MM.1S (cell line): ENCODE data around the gene SEPTIN7.

ENCODE experiments used
- DNase-seq: peaks from one replicate; pipeline ENCODE4 v3.0.0-alpha.2; 2015
- H2AFZ ChIP-seq: fragments of 300-600 bp; sonication (generic); 2 replicates; pipeline ENCODE4 v1.6.0; 2016; ENCODE audit warnings: antibody characterized with exemption, low read length
- H3F3A ChIP-seq: fragments of 300-600 bp; sonication (generic); 2 replicates; pipeline ENCODE4 v1.6.1; 2016; ENCODE audit warnings: mild to moderate bottlenecking, antibody characterized with exemption, low read length, moderate library complexity, mixed read lengths; ENCODE audit not compliant: insufficient read depth
- H3K27ac ChIP-seq: fragments of 300-600 bp; sonication (generic); 2 replicates; pipeline ENCODE4 v1.5.1; 2016; ENCODE audit warnings: mild to moderate bottlenecking, low read length
- H3K27me3 ChIP-seq: fragments of 300-600 bp; sonication (generic); replicated peaks from 2 replicates; pipeline ENCODE4 v1.6.0; 2016; ENCODE audit warnings: low read length; ENCODE audit not compliant: insufficient read depth
- H3K36me3 ChIP-seq: fragments of 300-600 bp; sonication (generic); replicated peaks from 2 replicates; pipeline ENCODE4 v1.6.1; 2016; ENCODE audit warnings: mild to moderate bottlenecking, low read length, mixed read lengths; ENCODE audit not compliant: insufficient read depth
- H3K4me1 ChIP-seq: fragments of 300-600 bp; sonication (generic); 2 replicates; pipeline ENCODE4 v1.6.1; 2016; ENCODE audit warnings: low read length, mixed read lengths
- H3K4me2 ChIP-seq: fragments of 300-600 bp; sonication (generic); 2 replicates; pipeline ENCODE4 v1.6.0; 2016; ENCODE audit warnings: low read depth, low read length
- H3K4me3 ChIP-seq: fragments of 300-600 bp; sonication (generic); 2 replicates; pipeline ENCODE4 v1.5.1; 2016; ENCODE audit warnings: low read length, mixed read lengths
- H3K79me2 ChIP-seq: fragments of 300-600 bp; sonication (generic); 2 replicates; pipeline ENCODE4 v1.6.1; 2016; ENCODE audit warnings: mixed run types, low read length, mixed read lengths
- H3K9ac ChIP-seq: fragments of 300-600 bp; sonication (generic); 2 replicates; pipeline ENCODE4 v1.6.1; 2016; ENCODE audit warnings: low read length, mixed read lengths
- H3K9me2 ChIP-seq: fragments of 300-600 bp; sonication (generic); replicated peaks from 2 replicates; pipeline ENCODE4 v1.6.1; 2016; ENCODE audit warnings: mild to moderate bottlenecking, low read length, mixed read lengths; ENCODE audit not compliant: insufficient read depth
- H3K9me3 ChIP-seq: fragments of 300-600 bp; sonication (generic); replicated peaks from 2 replicates; pipeline ENCODE4 v1.6.1; 2016; ENCODE audit warnings: mild to moderate bottlenecking, low read length, mixed read lengths; ENCODE audit not compliant: insufficient read depth
- H4K20me1 ChIP-seq: fragments of 300-600 bp; sonication (generic); 2 replicates; pipeline ENCODE4 v1.6.1; 2016; ENCODE audit warnings: mild to moderate bottlenecking, low read length, moderate library complexity, mixed read lengths; ENCODE audit not compliant: insufficient read depth
- EZH2 ChIP-seq: fragments of 300-600 bp; sonication (generic); optimal IDR thresholded peaks from 2 replicates; pipeline ENCODE3; 2017; ENCODE audit warnings: low read depth, mild to moderate bottlenecking, antibody characterized with exemption, low read length, mixed read lengths
- EZH2phosphoT487 ChIP-seq: fragments of 300-600 bp; sonication (generic); IDR thresholded peaks from 2 replicates; pipeline ENCODE4 v1.6.1; 2018; ENCODE audit warnings: antibody characterized with exemption, low read length
- TF ChIP-seq, protein P1 (sequence below): fragments of 300-600 bp; sonication (generic); IDR thresholded peaks from 2 replicates; pipeline ENCODE4 v1.5.1; 2016; ENCODE audit warnings: antibody characterized with exemption, low read length, mixed read lengths

SEPTIN7 gene

DNA sequence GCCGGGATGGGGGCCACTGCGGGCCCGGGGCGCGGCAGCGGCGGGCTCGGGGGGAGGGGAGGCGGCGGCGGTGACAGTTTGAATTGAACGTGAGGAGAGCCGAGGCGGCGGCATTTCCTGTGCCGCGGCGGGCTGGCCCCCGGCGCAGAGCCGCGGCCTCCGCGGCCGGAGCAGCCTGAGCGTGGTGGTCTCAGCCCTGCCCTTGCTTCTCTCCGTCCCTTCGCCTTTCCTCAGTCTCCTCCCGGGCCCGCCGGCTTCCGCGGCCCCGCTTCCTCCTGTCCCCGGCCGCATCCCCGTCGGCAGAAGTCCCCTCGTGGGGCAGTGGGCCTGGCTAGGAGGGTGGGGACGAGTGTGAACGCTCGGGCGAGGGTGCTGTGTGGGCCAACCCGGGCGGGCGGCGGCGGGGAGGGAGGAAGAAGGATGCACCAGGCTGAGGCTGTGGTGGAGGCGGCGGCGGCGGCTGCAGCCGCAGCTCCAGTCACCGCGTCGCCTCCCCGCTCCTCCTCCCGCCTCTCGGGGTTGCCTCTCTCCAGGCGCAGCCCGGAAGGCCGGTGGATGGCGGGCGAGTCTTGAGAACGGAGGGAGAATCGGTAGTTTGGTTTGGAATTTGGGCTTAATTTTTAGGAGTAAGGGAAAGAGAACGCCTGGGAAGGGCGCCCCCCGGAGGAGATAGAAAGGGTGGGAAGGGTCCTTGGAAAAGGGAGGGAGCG is 690 bp downstream of the SEPTIN7 start:
- Histone ChIP-seq H3K9me2 (no peaks in the 10 kb centered on the region), H3K36me3 (no peaks in the 10 kb centered on the region), H3K27ac (peak overlapping the region; percentile 92), H2AFZ (peak overlapping the region; percentile 73), H3K9ac (peak overlapping the region; percentile 94), H3K27me3 (no peaks in the 10 kb centered on the region), H3K79me2 (peaks cover 52% of the 10 kb centered on the region), H4K20me1 (peaks cover 30% of the 10 kb centered on the region), H3K4me2 (peak overlapping the region; percentile 82; the same call in 1 of the 2 replicates), H3K4me1 (peaks cover 30% of the 10 kb centered on the region), H3K4me3 (peak overlapping the region; percentile 91), H3K9me3 (no peaks in the 10 kb centered on the region), H3F3A (peaks cover 26% of the 10 kb centered on the region)
- peak; percentile 58 for DNase-seq
- TF ChIP-seq EZH2phosphoT487 (no peak), EZH2 (no peak)
- TF ChIP-seq, protein P1, sequence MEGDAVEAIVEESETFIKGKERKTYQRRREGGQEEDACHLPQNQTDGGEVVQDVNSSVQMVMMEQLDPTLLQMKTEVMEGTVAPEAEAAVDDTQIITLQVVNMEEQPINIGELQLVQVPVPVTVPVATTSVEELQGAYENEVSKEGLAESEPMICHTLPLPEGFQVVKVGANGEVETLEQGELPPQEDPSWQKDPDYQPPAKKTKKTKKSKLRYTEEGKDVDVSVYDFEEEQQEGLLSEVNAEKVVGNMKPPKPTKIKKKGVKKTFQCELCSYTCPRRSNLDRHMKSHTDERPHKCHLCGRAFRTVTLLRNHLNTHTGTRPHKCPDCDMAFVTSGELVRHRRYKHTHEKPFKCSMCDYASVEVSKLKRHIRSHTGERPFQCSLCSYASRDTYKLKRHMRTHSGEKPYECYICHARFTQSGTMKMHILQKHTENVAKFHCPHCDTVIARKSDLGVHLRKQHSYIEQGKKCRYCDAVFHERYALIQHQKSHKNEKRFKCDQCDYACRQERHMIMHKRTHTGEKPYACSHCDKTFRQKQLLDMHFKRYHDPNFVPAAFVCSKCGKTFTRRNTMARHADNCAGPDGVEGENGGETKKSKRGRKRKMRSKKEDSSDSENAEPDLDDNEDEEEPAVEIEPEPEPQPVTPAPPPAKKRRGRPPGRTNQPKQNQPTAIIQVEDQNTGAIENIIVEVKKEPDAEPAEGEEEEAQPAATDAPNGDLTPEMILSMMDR = peak; percentile 44

DNA sequence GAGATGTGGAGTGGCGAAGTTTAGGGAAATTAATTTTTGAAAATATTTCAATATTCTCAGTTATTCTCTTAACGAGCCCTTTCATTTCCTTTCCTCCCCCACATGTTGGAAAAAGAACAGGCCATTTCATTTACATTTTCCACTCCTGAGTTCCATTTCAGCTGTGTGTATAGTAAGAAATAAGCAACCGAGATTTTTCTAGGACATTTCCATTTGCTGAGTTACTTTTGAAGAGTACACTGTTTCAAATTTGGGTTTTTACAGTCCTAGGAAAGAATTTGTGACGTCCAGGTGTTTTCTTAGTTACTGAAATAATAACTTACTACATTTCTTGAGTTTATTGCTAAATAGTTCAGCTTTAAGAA is 1.2 kb downstream of the SEPTIN7 start:
- Histone ChIP-seq H3K27me3 (no peaks in the 10 kb centered on the region), H4K20me1 (peaks cover 30% of the 10 kb centered on the region), H2AFZ (no peak overlapping the region), H3F3A (peaks cover 28% of the 10 kb centered on the region), H3K36me3 (no peaks in the 10 kb centered on the region), H3K79me2 (peaks cover 58% of the 10 kb centered on the region), H3K4me1 (peaks cover 31% of the 10 kb centered on the region), H3K9me2 (no peaks in the 10 kb centered on the region), H3K4me3 (peak overlapping the region; percentile 91), H3K9ac (peak overlapping the region; percentile 94), H3K9me3 (no peaks in the 10 kb centered on the region), H3K4me2 (peak overlapping the region; percentile 82), H3K27ac (peak overlapping the region; percentile 92; the same call in 1 of the 2 replicates)
- TF ChIP-seq, protein P1 = no peak
- TF ChIP-seq EZH2 (no peak), EZH2phosphoT487 (no peak)
- peak; percentile 21 for DNase-seq

DNA sequence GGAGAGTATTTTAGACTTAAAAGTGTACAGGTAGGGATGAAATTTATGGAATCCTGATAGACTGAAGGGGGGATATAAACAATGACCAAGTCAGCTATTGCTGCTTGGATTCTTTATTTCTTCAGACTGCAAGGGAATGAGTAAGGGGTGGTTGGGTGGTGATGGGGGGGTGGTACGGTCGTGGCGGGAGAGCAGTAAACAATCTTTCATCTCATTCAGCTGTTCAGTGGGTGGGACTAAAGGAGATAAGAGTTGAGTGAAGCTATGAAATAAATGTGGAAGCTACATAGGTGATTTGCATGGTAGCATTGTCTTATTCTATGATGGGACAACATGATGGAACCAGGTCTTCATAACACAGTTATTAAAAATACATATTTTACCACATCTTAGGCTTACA is 1.8 kb downstream of the SEPTIN7 start:
- Histone ChIP-seq H3K4me2 (peak overlapping the region; percentile 82), H3K9me2 (no peaks in the 10 kb centered on the region), H4K20me1 (peaks cover 30% of the 10 kb centered on the region), H3K27me3 (no peaks in the 10 kb centered on the region), H3K36me3 (no peaks in the 10 kb centered on the region), H3K9me3 (no peaks in the 10 kb centered on the region), H2AFZ (no peak overlapping the region), H3K4me3 (peak overlapping the region; percentile 91), H3F3A (peaks cover 28% of the 10 kb centered on the region), H3K79me2 (peaks cover 63% of the 10 kb centered on the region), H3K27ac (no peak overlapping the region), H3K9ac (peak overlapping the region; percentile 94; the same call in 1 of the 2 replicates), H3K4me1 (peaks cover 31% of the 10 kb centered on the region)
- DNase-seq = no peak
- no peak for TF ChIP-seq EZH2
- TF ChIP-seq, protein P1 = no peak
- TF ChIP-seq EZH2phosphoT487 = no peak
